HepG2 (cell line): Measurements from ENCODE around the gene UVSSA. TPM values are rescaled to one million over a fixed set of nuclear protein-coding genes. Genes with fewer than 3 reads are reported as not detected.

Experiments used
- ATF7-NPFF ChIP-seq: sonication (generic); formaldehyde crosslinking; IDR thresholded peaks from 2 replicates; pipeline ENCODE4 v1.8.1; 2023; ENCODE audit warnings: mild to moderate bottlenecking, low read depth, missing genetic modification reagents, moderate library complexity
- CEBPG ChIP-seq: IDR thresholded peaks from 2 replicates; pipeline ENCODE4 v1.6.1; 2016
- DMAP1 ChIP-seq: IDR thresholded peaks from 2 replicates; pipeline ENCODE4 v1.6.1; 2016
- ELF1 ChIP-seq: sonication (generic); formaldehyde crosslinking; IDR thresholded peaks from 2 replicates; pipeline ENCODE4 v1.4.0; 2020; ENCODE audit warnings: missing genetic modification reagents
- ESRRA ChIP-seq: sonication (generic); formaldehyde crosslinking; IDR thresholded peaks from 2 replicates; pipeline ENCODE4 v1.5.1; 2020; ENCODE audit warnings: mild to moderate bottlenecking, low read depth, missing genetic modification reagents
- FOXP4 ChIP-seq: sonication (generic); formaldehyde crosslinking; IDR thresholded peaks from 2 replicates; pipeline ENCODE4 v1.4.0; 2020; ENCODE audit warnings: missing genetic modification reagents
- GRHL1 ChIP-seq: sonication (generic); formaldehyde crosslinking; conservative IDR thresholded peaks from 2 replicates; pipeline ENCODE4 v1.8.0; 2022; ENCODE audit warnings: missing genetic modification reagents
- HIVEP1 ChIP-seq: sonication (generic); formaldehyde crosslinking; IDR thresholded peaks from 2 replicates; pipeline ENCODE4 v1.4.0; 2020; ENCODE audit warnings: mild to moderate bottlenecking, missing genetic modification reagents
- HNF1B ChIP-seq: sonication (generic); formaldehyde crosslinking; IDR thresholded peaks from 2 replicates; pipeline ENCODE4 v1.5.1; 2020; ENCODE audit warnings: mild to moderate bottlenecking, moderate library complexity, missing genetic modification reagents
- MEIS2 ChIP-seq: sonication (generic); formaldehyde crosslinking; IDR thresholded peaks from 2 replicates; pipeline ENCODE4 v1.9.0; 2021; ENCODE audit warnings: mild to moderate bottlenecking, missing genetic modification reagents
- NCOA2 ChIP-seq: sonication (generic); formaldehyde crosslinking; IDR thresholded peaks from 2 replicates; pipeline ENCODE4 v1.8.0; 2022; ENCODE audit warnings: inconsistent platforms
- PHF5A ChIP-seq: IDR thresholded peaks from one replicate; pipeline ENCODE4 v1.6.1; 2018; ENCODE audit warnings: low read depth, missing genetic modification reagents; ENCODE audit not compliant: unreplicated experiment
- PLSCR1 ChIP-seq: sonication (generic); formaldehyde crosslinking; IDR thresholded peaks from 2 replicates; pipeline ENCODE4 v1.5.0; 2020; ENCODE audit warnings: missing genetic modification reagents, mild to moderate bottlenecking, borderline replicate concordance
- REL ChIP-seq: sonication (generic); formaldehyde crosslinking; conservative IDR thresholded peaks from 2 replicates; pipeline ENCODE4 v1.8.0; 2022; ENCODE audit warnings: mild to moderate bottlenecking, missing genetic modification reagents, moderate library complexity
- SNAI1 ChIP-seq: sonication (generic); formaldehyde crosslinking; IDR thresholded peaks from 2 replicates; pipeline ENCODE4 v1.5.0; 2020; ENCODE audit warnings: mild to moderate bottlenecking, missing genetic modification reagents, borderline replicate concordance
- SP2 ChIP-seq: sonication (generic); formaldehyde crosslinking; IDR thresholded peaks from 2 replicates; pipeline ENCODE4 v1.5.1; 2020; ENCODE audit warnings: mild to moderate bottlenecking, missing genetic modification reagents
- TCF7 ChIP-seq: sonication (generic); IDR thresholded peaks from 2 replicates; pipeline ENCODE4 v1.6.1; 2016; ENCODE audit warnings: antibody characterized with exemption, low read depth
- TEAD2 ChIP-seq: sonication (generic); formaldehyde crosslinking; IDR thresholded peaks from 2 replicates; pipeline ENCODE4 v1.9.0; 2021; ENCODE audit warnings: missing genetic modification reagents
- ZFP82 ChIP-seq: sonication (generic); formaldehyde crosslinking; IDR thresholded peaks from 2 replicates; pipeline ENCODE4 v1.5.1; 2020; ENCODE audit warnings: mild to moderate bottlenecking, missing genetic modification reagents, borderline replicate concordance
- ZFY ChIP-seq: sonication (generic); formaldehyde crosslinking; IDR thresholded peaks from 2 replicates; pipeline ENCODE4 v1.4.0; 2020; ENCODE audit warnings: missing genetic modification reagents
- ZNF224 ChIP-seq: sonication (generic); formaldehyde crosslinking; IDR thresholded peaks from 2 replicates; pipeline ENCODE4 v1.5.0; 2020; ENCODE audit warnings: mild to moderate bottlenecking, missing genetic modification reagents
- ZNF556 ChIP-seq: sonication (generic); formaldehyde crosslinking; IDR thresholded peaks from 2 replicates; pipeline ENCODE4 v1.4.0; 2020; ENCODE audit warnings: mild to moderate bottlenecking, missing genetic modification reagents, borderline replicate concordance
- ZNF577 ChIP-seq: sonication (generic); formaldehyde crosslinking; IDR thresholded peaks from 2 replicates; pipeline ENCODE4 v1.4.0; 2020; ENCODE audit warnings: mild to moderate bottlenecking, low read depth, missing genetic modification reagents, borderline replicate concordance
- ZNF589 ChIP-seq: sonication (generic); formaldehyde crosslinking; conservative IDR thresholded peaks from 2 replicates; pipeline ENCODE4 v1.8.0; 2022; ENCODE audit warnings: mild to moderate bottlenecking, moderate library complexity, missing genetic modification reagents
- ZNF780A ChIP-seq: sonication (generic); formaldehyde crosslinking; IDR thresholded peaks from 2 replicates; pipeline ENCODE4 v1.8.0; 2022; ENCODE audit warnings: mild to moderate bottlenecking, missing genetic modification reagents, moderate library complexity
- ZSCAN12 ChIP-seq: sonication (generic); formaldehyde crosslinking; IDR thresholded peaks from 2 replicates; pipeline ENCODE4 v1.9.0; 2021; ENCODE audit warnings: mild to moderate bottlenecking, missing genetic modification reagents
- ZSCAN25 ChIP-seq: sonication (generic); formaldehyde crosslinking; IDR thresholded peaks from 2 replicates; pipeline ENCODE4 v1.8.0; 2022; ENCODE audit warnings: mild to moderate bottlenecking, missing genetic modification reagents
- polyA plus RNA-seq, 8 experiments: library from polyadenylated mRNA; depleted of rRNA in 3 of 8; stranded (reverse) in 7 of 8; unstranded in 1 of 8; fragments of >200 nt; fragmentation: Illumina TruSeq in 4 of 8; extraction: Trizol in 4 of 8; gene quantifications; 2 replicates each; pipeline versions ENCODE4 v1.2.1 to v1.2.3, GENCODE V29; 2011 to 2016; ENCODE audit warnings: low read depth in 4 of 8, missing spikeins in 1 of 8, mixed read lengths in 1 of 8; ENCODE audit not compliant: insufficient read depth in 1 of 8
- total RNA-seq, 5 experiments: library from RNA; depleted of rRNA; stranded (reverse); fragments of >200 nt; fragmentation: Illumina TruSeq; extraction: Trizol; gene quantifications; 2 replicates each; pipeline ENCODE4 v1.2.3, GENCODE V29; 2016; ENCODE audit warnings: low read depth in 1 of 5

UVSSA gene
- total and polyA plus RNA-seq, 2 of the 13 experiments (the other 11 are each of a cell fraction or from before 2014, with no cell fraction given): 4.6 to 8.4 TPM

GRCh38 chr4:1346781-1347409 lies at the start of gene UVSSA (continued):
- TF ChIP-seq ELF1 (CRISPR knock-in tag) (peak; percentile 82), ZSCAN12 (CRISPR knock-in tag) (no peak), ZFP82 (CRISPR knock-in tag) (no peak), HNF1B (peak; percentile 95), ZFY (CRISPR knock-in tag) (no peak), ZSCAN25 (CRISPR knock-in tag) (no peak; the same call in 1 of the 2 replicates), ZNF577 (CRISPR knock-in tag) (no peak), CEBPG (CRISPR knock-in tag) (peak; percentile 3; the same call in 1 of the 2 replicates), FOXP4 (CRISPR knock-in tag) (peak; percentile 15; the same call in 1 of the 2 replicates), GRHL1 (CRISPR knock-in tag) (no peak), DMAP1 (peak; percentile 16; the same call in 1 of the 2 replicates), TEAD2 (CRISPR knock-in tag) (no peak), PLSCR1 (CRISPR knock-in tag) (no peak), MEIS2 (CRISPR knock-in tag) (no peak; the same call in 1 of the 2 replicates), HIVEP1 (CRISPR knock-in tag) (peak; percentile 65; the same call in 1 of the 2 replicates), REL (CRISPR knock-in tag) (no peak), ZNF556 (no peak), SNAI1 (CRISPR knock-in tag) (no peak), ZNF224 (CRISPR knock-in tag) (no peak), ESRRA (CRISPR knock-in tag) (no peak; the same call in 1 of the 2 replicates), PHF5A (CRISPR knock-in tag) (no peak), ZNF589 (CRISPR knock-in tag) (no peak), ZNF780A (no peak), NCOA2 (CRISPR knock-in tag) (no peak), SP2 (CRISPR knock-in tag) (peak; percentile 92), ATF7-NPFF (CRISPR knock-in tag) (no peak), TCF7 (no peak)
